Esophagus muscularis mucosa (tissue), 4 donors: ENCODE data around the gene CYFIP2. TPM values are rescaled to one million over a fixed set of nuclear protein-coding genes. Genes with fewer than 3 reads are reported as not detected.

Experiments used
- DNase-seq: peaks from one replicate; pipeline ENCODE4 v3.0.0-alpha.2; 2017; ENCODE audit errors: extremely low spot score
- H3K27ac ChIP-seq, 4 donors: fragments of 200-600 bp; sonication (generic); replicated peaks in 1 of 4; 1 replicate in 3 of 4; 2 replicates in 1 of 4; pipeline ENCODE4 v1.5.1; 2016 to 2019; ENCODE audit warnings: mild to moderate bottlenecking in 1 of 4
- H3K27me3 ChIP-seq, 4 donors: fragments of 200-600 bp; sonication (generic); one replicate each; pipeline versions ENCODE4 v1.5.1 to v1.6.0; 2016 to 2019
- H3K36me3 ChIP-seq, 4 donors: fragments of 200-600 bp; sonication (generic); one replicate each; pipeline ENCODE4 v1.5.1; 2016 to 2019
- H3K4me1 ChIP-seq, 4 donors: fragments of 200-600 bp; sonication (generic); one replicate each; pipeline ENCODE4 v1.5.1; 2016 to 2019
- H3K4me3 ChIP-seq, 4 donors: fragments of 200-600 bp; sonication (generic); 1 replicate in 2 of 4; 2 replicates in 2 of 4; pipeline ENCODE4 v1.5.1; 2016 to 2019; ENCODE audit warnings: mild to moderate bottlenecking in 4 of 4, moderate library complexity in 1 of 4
- H3K9me3 ChIP-seq, 4 donors: fragments of 200-600 bp; sonication (generic); 1 replicate in 3 of 4; 2 replicates in 1 of 4; pipeline ENCODE4 v1.5.1; 2016 to 2019
- CTCF ChIP-seq, 3 experiments: fragments of 200-600 bp in 2 of 3; fragments of 450-650 bp in 1 of 3; sonication (generic) in 2 of 3; IDR thresholded peaks; one replicate each; pipeline ENCODE4 v1.5.1; 2017 to 2019; ENCODE audit warnings: antibody characterized with exemption in 3 of 3, mild to moderate bottlenecking in 2 of 3, moderate library complexity in 1 of 3
- EP300 ChIP-seq: sonication (generic); formaldehyde crosslinking; IDR thresholded peaks from one replicate; pipeline ENCODE4 v1.6.1; 2017; ENCODE audit warnings: antibody characterized with exemption
- POLR2A ChIP-seq: fragments of 450-650 bp; IDR thresholded peaks from one replicate; pipeline ENCODE4 v1.6.1; 2017; ENCODE audit warnings: antibody characterized with exemption, moderate library complexity, mild to moderate bottlenecking, low read depth
- POLR2AphosphoS5 ChIP-seq, 2 donors: sonication (generic); formaldehyde crosslinking; IDR thresholded peaks; one replicate each; pipeline ENCODE4 v1.6.1; 2017; ENCODE audit warnings: antibody characterized with exemption in 2 of 2
- WGBS: methylation state at CpG from one replicate; pipeline ENCODE4 v1.1.5; 2018; 5-methylcytosine and 5-hydroxymethylcytosine counted together
- intact Hi-C: fragments of 100-400 bp; cut with DNase I; formaldehyde crosslinking; loops from one replicate; pipeline ENCODE4 v1.15.1; 2023
- total RNA-seq, 4 donors: library from RNA; depleted of rRNA; stranded (reverse); fragments of >200 nt; gene quantifications; one replicate each; pipeline versions ENCODE4 v1.1.0 to v1.2.1, GENCODE V29; 2016

The CYFIP2 gene
- total RNA-seq, 4 donors from 2014 or later, result 12.6 to 24.9 (median 14.6) TPM

GRCh38 chr5:157431544-157432200, 165.7 kb downstream of the CYFIP2 start:
- H3K4me3 ChIP-seq, result no peak overlapping the region
- H3K36me3 ChIP-seq, result no peaks in the 10 kb centered on the region
- 52% methylated on average over 4 of the region's 4 CpGs for WGBS
- H3K27me3 ChIP-seq, result no peaks in the 10 kb centered on the region
- peak overlapping the region in 2 of 4 donors; percentile 8 to 24 for H3K27ac ChIP-seq
- peaks cover 0 to 11% (median 3%) of the 10 kb centered on the region in 4 donors for H3K4me1 ChIP-seq
- no peaks in the 10 kb centered on the region for H3K9me3 ChIP-seq
- intact Hi-C loops, result loop anchor here (2.0 to 5.0 kb wide), 3 partner anchors 45 to 287 kb away; no protein-coding TSS in a partner anchor
- TF ChIP-seq POLR2A (no peak), EP300 (no peak), CTCF (IDR thresholded peaks at IDR 0.05) (peak; percentile 53 to 70 (median 58)), POLR2AphosphoS5 (IDR thresholded peaks at IDR 0.05) (peak; percentile 10 to 16)
- no peak for DNase-seq

DNA sequence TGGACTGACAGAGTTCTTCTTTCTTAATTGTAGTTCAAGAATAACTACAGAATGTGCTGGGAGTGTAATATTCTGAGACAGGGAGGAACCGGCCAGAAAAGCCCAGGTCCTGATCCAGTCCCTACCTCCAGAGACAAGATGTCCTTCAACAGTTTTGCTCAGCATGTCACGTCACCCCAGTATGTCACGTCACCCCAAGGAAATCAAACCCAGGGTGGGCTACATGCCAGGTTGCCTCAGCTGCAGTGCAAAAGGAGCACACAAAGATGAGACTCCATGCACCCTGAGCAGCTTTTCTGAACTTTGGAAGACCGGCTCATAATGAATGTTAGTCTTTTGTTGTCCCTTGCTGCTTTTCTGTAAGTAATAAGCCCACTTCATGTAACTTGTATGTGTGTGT, 168.2 kb downstream of the CYFIP2 start:
- no peak for DNase-seq
- Histone ChIP-seq H3K4me1 (peaks cover 0 to 11% (median 3%) of the 10 kb centered on the region in 4 donors), H3K4me3 (no peak overlapping the region), H3K9me3 (no peaks in the 10 kb centered on the region), H3K36me3 (no peaks in the 10 kb centered on the region), H3K27me3 (no peaks in the 10 kb centered on the region), H3K27ac (no peak overlapping the region)
- intact Hi-C loops, result loop anchor here (5.0 kb wide), 1 partner anchor 102 kb away; no protein-coding TSS in a partner anchor
- TF ChIP-seq EP300 (no peak), CTCF (IDR thresholded peaks at IDR 0.05) (no peak), POLR2A (no peak), POLR2AphosphoS5 (IDR thresholded peaks at IDR 0.05) (no peak)
- WGBS, result 94% methylated on average over 4 of the region's 4 CpGs

- no peak for DNase-seq
- no peak for TF ChIP-seq CTCF (IDR thresholded peaks at IDR 0.05)
- TF ChIP-seq POLR2A, result no peak
- TF ChIP-seq EP300, result no peak
- no peak for TF ChIP-seq POLR2AphosphoS5 (IDR thresholded peaks at IDR 0.05)
- Histone ChIP-seq H3K4me3 (no peak overlapping the region), H3K27me3 (no peaks in the 10 kb centered on the region), H3K4me1 (peaks cover 0 to under 1% (median 0%) of the 10 kb centered on the region in 4 donors), H3K9me3 (no peaks in the 10 kb centered on the region), H3K36me3 (no peaks in the 10 kb centered on the region), H3K27ac (no peak overlapping the region)
- WGBS, result 65% methylated on average over 7 of the region's 7 CpGs
- intact Hi-C loops, result no loop called here
Measured at GRCh38 chr5:157443041-157443549, 177.2 kb downstream of the CYFIP2 start.

- Histone ChIP-seq H3K36me3 (no peaks in the 10 kb centered on the region), H3K4me3 (no peak overlapping the region), H3K9me3 (no peaks in the 10 kb centered on the region), H3K4me1 (peaks cover 7 to 12% (median 9%) of the 10 kb centered on the region in 4 donors), H3K27ac (no peak overlapping the region), H3K27me3 (no peaks in the 10 kb centered on the region)
- TF ChIP-seq EP300 (no peak), POLR2A (no peak), POLR2AphosphoS5 (IDR thresholded peaks at IDR 0.05) (no peak), CTCF (IDR thresholded peaks at IDR 0.05) (no peak)
- no peak for DNase-seq
- WGBS, result 84% methylated on average over 4 of the region's 4 CpGs
- intact Hi-C loops, result no loop called here
Measured at GRCh38 chr5:157444224-157444623, 178.3 kb downstream of the CYFIP2 start.

Other genes with a start within 250 kb of the CYFIP2 start
- gene HAVCR1, start 207.0 kb upstream of the CYFIP2 start, total RNA-seq, result under 1 TPM in 1 of 4 donors, not detected in 3; 0.17 TPM
- 10 to 100 TPM in 1 of 4 donors, 1 to 10 TPM in 3; 4.1 to 12.8 (median 5.8) TPM for gene HAVCR2, start 157.1 kb upstream of the CYFIP2 start, total RNA-seq
- 10 to 100 TPM in 3 of 4 donors, 1 to 10 TPM in 1; 8.4 to 12.5 (median 10.4) TPM for gene MED7, start 123.3 kb upstream of the CYFIP2 start, total RNA-seq
- not detected for gene GARIN3, start 99.9 kb upstream of the CYFIP2 start, total RNA-seq
- gene ITK, start 85.3 kb upstream of the CYFIP2 start, total RNA-seq, result 1 to 10 TPM in 3 of 4 donors, under 1 TPM in 1; 0.80 to 6.3 (median 1.6) TPM
- 1 to 10 TPM; 1.6 to 4.2 (median 2.6) TPM for gene NIPAL4, start 194.1 kb downstream of the CYFIP2 start, total RNA-seq